Upper lobe of right lung (tissue), 1 donor: ENCODE data around the gene PSMD5. TPM values are rescaled to one million over a fixed set of nuclear protein-coding genes. Genes with fewer than 3 reads are reported as not detected.

Source experiments
- ATAC-seq: fragments of 200-7000 bp; cut with Tn5 transposase; one replicate; pipeline ENCODE4 v1.9.1; 2020; ENCODE audit warnings: mild to moderate bottlenecking, moderate library complexity
- DNase-seq: peaks from one replicate; pipeline ENCODE4 v3.0.0-alpha.2; 2020
- H3K27ac ChIP-seq: fragments of 200-600 bp; one replicate; pipeline ENCODE4 v1.8.0; 2022
- H3K27me3 ChIP-seq: fragments of 200-600 bp; one replicate; pipeline ENCODE4 v1.8.0; 2022; ENCODE audit warnings: mild to moderate bottlenecking
- H3K36me3 ChIP-seq: fragments of 200-600 bp; one replicate; pipeline ENCODE4 v1.8.0; 2022
- H3K4me1 ChIP-seq: fragments of 200-600 bp; one replicate; pipeline ENCODE4 v1.8.0; 2022
- H3K4me3 ChIP-seq: fragments of 200-600 bp; one replicate; pipeline ENCODE4 v1.8.0; 2022; ENCODE audit warnings: mild to moderate bottlenecking
- H3K9me3 ChIP-seq: fragments of 200-600 bp; one replicate; pipeline ENCODE4 v1.8.0; 2022
- CTCF ChIP-seq: fragments of 200-600 bp; IDR thresholded peaks from one replicate; pipeline ENCODE4 v1.8.0; 2022; ENCODE audit warnings: antibody characterized with exemption
- intact Hi-C: fragments of 100-400 bp; cut with DNase I; formaldehyde crosslinking; loops from one replicate; pipeline ENCODE4 v1.11.0; 2022
- total RNA-seq: library from RNA; stranded (reverse); fragmentation: NEBNext Ultra II Directional; extraction: Animal tissue kit (Norgen Biotek cat#: 25700); gene quantifications from one replicate; pipeline ENCODE4 v1.2.1, GENCODE V29; 2021
- donor health status: DM: no; HTN: yes; CAD: no; lungs with severe emphysema.

The PSMD5 gene
- total RNA-seq, 1 donor from 2014 or later = 38.2 TPM

GRCh38 chr9:120854596-120855327, 12.0 kb upstream of the PSMD5 start:
- TF ChIP-seq CTCF = no peak
- no peaks in the 10 kb centered on the region for H3K4me1 ChIP-seq
- H3K4me3 ChIP-seq = no peak overlapping the region
- no peaks in the 10 kb centered on the region for H3K9me3 ChIP-seq
- no peak for ATAC-seq
- H3K36me3 ChIP-seq = peaks cover 15% of the 10 kb centered on the region
- intact Hi-C loops = no loop called here
- H3K27ac ChIP-seq = no peak overlapping the region
- no peaks in the 10 kb centered on the region for H3K27me3 ChIP-seq
- DNase-seq = no peak

GRCh38 chr9:120853198-120853597, 10.5 kb upstream of the PSMD5 start:
- DNase-seq (no peak), ATAC-seq (no peak)
- no peak for TF ChIP-seq CTCF
- no peaks in the 10 kb centered on the region for H3K9me3 ChIP-seq
- H3K27ac ChIP-seq = no peak overlapping the region
- intact Hi-C loops = no loop called here
- H3K36me3 ChIP-seq = peaks cover 10% of the 10 kb centered on the region
- no peaks in the 10 kb centered on the region for H3K27me3 ChIP-seq
- H3K4me3 ChIP-seq = no peak overlapping the region
- no peaks in the 10 kb centered on the region for H3K4me1 ChIP-seq

- H3K4me1 ChIP-seq = no peaks in the 10 kb centered on the region
- H3K36me3 ChIP-seq = peaks cover 4% of the 10 kb centered on the region
- H3K4me3 ChIP-seq = no peak overlapping the region
- no peak for TF ChIP-seq CTCF
- H3K9me3 ChIP-seq = no peaks in the 10 kb centered on the region
- ATAC-seq = no peak
- intact Hi-C loops = no loop called here
- no peak overlapping the region for H3K27ac ChIP-seq
- no peaks in the 10 kb centered on the region for H3K27me3 ChIP-seq
- no peak for DNase-seq
These were observed 9.7 kb upstream of the PSMD5 start for GRCh38 chr9:120852240-120853010.

- no peaks in the 10 kb centered on the region for H3K27me3 ChIP-seq
- H3K36me3 ChIP-seq = no peaks in the 10 kb centered on the region
- DNase-seq = no peak
- ATAC-seq = no peak
- H3K4me3 ChIP-seq = no peak overlapping the region
- no peaks in the 10 kb centered on the region for H3K9me3 ChIP-seq
- no peak for TF ChIP-seq CTCF
- intact Hi-C loops = no loop called here
- no peaks in the 10 kb centered on the region for H3K4me1 ChIP-seq
- H3K27ac ChIP-seq = no peak overlapping the region
These were observed 8.7 kb upstream of the PSMD5 start for GRCh38 chr9:120851449-120851848.

GRCh38 chr9:120850315-120850714, 7.6 kb upstream of the PSMD5 start:
- Histone ChIP-seq H3K36me3 (no peaks in the 10 kb centered on the region), H3K4me1 (no peaks in the 10 kb centered on the region), H3K4me3 (no peak overlapping the region), H3K27ac (no peak overlapping the region), H3K27me3 (no peaks in the 10 kb centered on the region), H3K9me3 (no peaks in the 10 kb centered on the region)
- intact Hi-C loops = no loop called here
- TF ChIP-seq CTCF = no peak
- no peak for ATAC-seq
- no peak for DNase-seq
